Neural crest cell (in vitro differentiated cells): ENCODE results near the gene BEX3. TPM values are rescaled to one million over a fixed set of nuclear protein-coding genes. Genes with fewer than 3 reads are reported as not detected.
A peak's percentile ranks its signal among the peaks of the same experiment; 100 is the strongest.

ENCODE experiments used
- DNase-seq: peaks from one replicate; pipeline ENCODE4 v3.0.0; 2021; ENCODE audit warnings: low read depth, mixed read lengths, low spot score
- H3K27ac Mint-ChIP-seq: one replicate; pipeline ENCODE4 v1.8.0; 2021; ENCODE audit warnings: mild to moderate bottlenecking, mixed read lengths; ENCODE audit not compliant: unreplicated experiment
- H3K27me3 Mint-ChIP-seq: 2 replicates; pipeline ENCODE4 v1.8.0; 2021; ENCODE audit warnings: low read depth, mild to moderate bottlenecking, mixed read lengths
- H3K36me3 Mint-ChIP-seq: 2 replicates; pipeline ENCODE4 v1.8.0; 2021; ENCODE audit warnings: low read depth, mild to moderate bottlenecking, mixed read lengths
- H3K4me1 Mint-ChIP-seq: 2 replicates; pipeline ENCODE4 v1.8.0; 2021; ENCODE audit warnings: mixed read lengths
- H3K4me3 Mint-ChIP-seq: one replicate; pipeline ENCODE4 v1.8.0; 2021; ENCODE audit warnings: mild to moderate bottlenecking, mixed read lengths
- H3K9me3 Mint-ChIP-seq: 2 replicates; pipeline ENCODE4 v1.8.0; 2021; ENCODE audit warnings: mixed read lengths
- total RNA-seq: library from RNA; stranded (reverse); gene quantifications from 2 replicates; pipeline ENCODE4 v1.2.1, GENCODE V29; 2021
- TF ChIP-seq, protein P1 (sequence below): fragments of 200-600 bp; sonication (generic); conservative IDR thresholded peaks from 2 replicates; pipeline ENCODE4 v1.5.0; 2021; ENCODE audit warnings: antibody characterized with exemption, mild to moderate bottlenecking

The BEX3 gene
- total RNA-seq, 1 donor from 2014 or later: 334 TPM

DNA sequence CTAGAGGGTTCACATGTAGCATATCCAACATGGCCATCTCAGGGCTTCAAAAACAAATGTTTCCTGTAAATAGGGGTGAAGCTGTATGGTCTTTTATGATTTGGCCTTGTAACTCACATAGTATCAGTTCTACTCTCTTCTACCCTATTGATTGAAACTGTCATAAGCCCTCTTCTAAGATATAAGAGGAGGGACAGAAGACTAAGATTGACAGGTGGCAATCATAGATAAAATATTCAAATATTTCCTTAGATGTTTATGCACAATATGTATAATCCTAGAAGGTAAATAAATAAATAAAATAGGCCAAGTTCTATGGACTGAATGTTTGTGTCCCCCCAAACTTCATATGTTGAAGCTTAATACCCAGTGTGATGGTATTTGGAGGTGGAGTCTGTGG is 6.9 kb upstream of the BEX3 start:
- Mint-ChIP-seq H3K27me3 (no peaks in the 10 kb centered on the region), H3K4me3 (no peak overlapping the region), H3K4me1 (no peaks in the 10 kb centered on the region), H3K36me3 (no peaks in the 10 kb centered on the region), H3K27ac (no peak overlapping the region), H3K9me3 (peaks cover 2% of the 10 kb centered on the region)
- TF ChIP-seq, protein P1, sequence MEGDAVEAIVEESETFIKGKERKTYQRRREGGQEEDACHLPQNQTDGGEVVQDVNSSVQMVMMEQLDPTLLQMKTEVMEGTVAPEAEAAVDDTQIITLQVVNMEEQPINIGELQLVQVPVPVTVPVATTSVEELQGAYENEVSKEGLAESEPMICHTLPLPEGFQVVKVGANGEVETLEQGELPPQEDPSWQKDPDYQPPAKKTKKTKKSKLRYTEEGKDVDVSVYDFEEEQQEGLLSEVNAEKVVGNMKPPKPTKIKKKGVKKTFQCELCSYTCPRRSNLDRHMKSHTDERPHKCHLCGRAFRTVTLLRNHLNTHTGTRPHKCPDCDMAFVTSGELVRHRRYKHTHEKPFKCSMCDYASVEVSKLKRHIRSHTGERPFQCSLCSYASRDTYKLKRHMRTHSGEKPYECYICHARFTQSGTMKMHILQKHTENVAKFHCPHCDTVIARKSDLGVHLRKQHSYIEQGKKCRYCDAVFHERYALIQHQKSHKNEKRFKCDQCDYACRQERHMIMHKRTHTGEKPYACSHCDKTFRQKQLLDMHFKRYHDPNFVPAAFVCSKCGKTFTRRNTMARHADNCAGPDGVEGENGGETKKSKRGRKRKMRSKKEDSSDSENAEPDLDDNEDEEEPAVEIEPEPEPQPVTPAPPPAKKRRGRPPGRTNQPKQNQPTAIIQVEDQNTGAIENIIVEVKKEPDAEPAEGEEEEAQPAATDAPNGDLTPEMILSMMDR: no peak
- DNase-seq: no peak

DNA sequence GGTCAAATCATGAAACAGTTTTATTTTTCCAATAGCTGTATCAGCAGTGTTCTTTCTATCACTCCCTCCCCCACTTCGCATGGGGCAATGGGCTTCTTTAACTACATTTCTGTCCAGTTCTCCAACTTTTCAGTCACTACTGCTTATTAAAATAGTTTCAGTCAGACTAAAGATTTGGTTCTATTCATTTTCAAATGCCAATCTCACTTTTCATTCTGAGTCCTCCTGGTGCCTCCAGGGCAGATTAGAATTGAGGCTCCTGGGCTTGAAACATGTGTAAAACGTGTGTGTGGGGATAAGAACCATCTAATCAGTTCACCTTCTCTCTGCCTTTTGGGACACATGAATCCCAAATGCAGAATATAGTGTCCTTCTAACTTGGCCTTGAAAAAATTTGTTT is 3.5 kb upstream of the BEX3 start:
- no peak for DNase-seq
- TF ChIP-seq, protein P1: no peak
- Mint-ChIP-seq H3K4me1 (peaks cover 9% of the 10 kb centered on the region), H3K36me3 (peaks cover 8% of the 10 kb centered on the region), H3K4me3 (no peak overlapping the region), H3K9me3 (peaks cover 2% of the 10 kb centered on the region), H3K27ac (no peak overlapping the region), H3K27me3 (no peaks in the 10 kb centered on the region)

DNA sequence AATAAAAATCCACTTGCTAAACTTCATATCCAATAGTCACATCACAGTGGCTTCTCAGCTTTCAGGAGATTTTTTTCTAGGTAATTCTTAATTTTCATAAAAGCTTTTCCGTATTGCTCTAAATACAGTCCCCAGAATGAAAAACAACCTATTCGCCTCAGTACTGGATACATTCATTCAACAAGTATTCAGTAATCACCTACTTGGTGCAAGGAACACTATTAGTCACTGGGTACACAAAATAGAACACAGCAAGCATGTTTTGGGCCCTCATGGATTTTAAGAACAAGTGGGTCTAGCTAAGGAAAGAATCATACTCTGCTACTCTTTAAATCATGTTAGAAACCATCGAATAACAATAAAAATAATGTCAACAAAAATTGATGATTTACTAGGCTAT is 2.8 kb upstream of the BEX3 start:
- peaks cover 9% of the 10 kb centered on the region for H3K36me3 Mint-ChIP-seq
- H3K4me1 Mint-ChIP-seq: peaks cover 12% of the 10 kb centered on the region
- H3K27ac Mint-ChIP-seq: no peak overlapping the region
- H3K4me3 Mint-ChIP-seq: no peak overlapping the region
- no peak for DNase-seq
- TF ChIP-seq, protein P1: no peak
- peaks cover 2% of the 10 kb centered on the region for H3K9me3 Mint-ChIP-seq
- no peaks in the 10 kb centered on the region for H3K27me3 Mint-ChIP-seq

DNA sequence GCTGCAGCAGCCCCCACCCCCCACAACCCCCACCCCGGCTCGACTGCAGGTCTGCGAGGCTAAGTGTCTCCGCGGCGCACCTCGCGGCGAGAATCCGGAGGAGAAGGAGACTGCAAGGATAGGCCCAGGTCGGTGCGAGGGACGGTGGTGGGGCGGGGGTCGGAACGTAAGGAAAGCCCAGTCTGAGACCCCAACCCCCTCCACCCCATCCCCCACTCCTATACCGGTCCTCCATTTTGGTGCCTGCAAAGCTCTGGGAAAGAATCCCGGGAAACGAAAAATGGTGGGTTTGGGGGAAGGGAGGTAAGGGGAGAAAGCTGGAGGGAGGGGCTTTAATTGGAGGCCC is 614 bp downstream of the BEX3 start:
- DNase-seq: peak; percentile 25
- Mint-ChIP-seq H3K36me3 (peaks cover 14% of the 10 kb centered on the region), H3K27ac (peak overlapping the region; percentile 94)

DNA sequence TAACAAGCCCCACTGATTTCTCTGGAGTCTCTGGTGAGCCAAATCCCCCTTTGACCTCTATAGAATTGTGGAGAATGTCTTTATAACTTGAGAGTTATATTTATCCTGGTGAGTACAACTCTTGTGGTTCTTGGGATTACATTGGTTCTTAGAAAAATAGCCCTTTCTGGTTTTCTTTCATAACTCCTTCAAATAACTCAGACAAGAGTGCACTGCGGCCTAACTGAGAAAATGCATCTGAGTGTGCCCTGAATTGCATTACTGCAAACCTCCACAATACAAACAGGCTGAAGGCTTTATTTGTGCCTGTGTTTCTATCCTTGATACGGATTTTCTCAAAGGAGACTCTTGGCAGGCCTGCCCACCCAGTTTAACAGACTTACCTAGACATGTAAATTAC is 2.7 kb downstream of the BEX3 start:
- Mint-ChIP-seq H3K4me1 (peaks cover 18% of the 10 kb centered on the region), H3K4me3 (peak overlapping the region; percentile 78), H3K36me3 (peaks cover 21% of the 10 kb centered on the region), H3K27me3 (no peaks in the 10 kb centered on the region), H3K27ac (no peak overlapping the region), H3K9me3 (peaks cover 5% of the 10 kb centered on the region)
- DNase-seq: no peak
- TF ChIP-seq, protein P1: no peak

More for the DNA sequence above, 614 bp downstream of the BEX3 start:
- H3K4me3 Mint-ChIP-seq: peak overlapping the region; percentile 96
- H3K4me1 Mint-ChIP-seq: peaks cover 18% of the 10 kb centered on the region
- peaks cover 5% of the 10 kb centered on the region for H3K9me3 Mint-ChIP-seq
- no peaks in the 10 kb centered on the region for H3K27me3 Mint-ChIP-seq
- TF ChIP-seq, protein P1: no peak

DNA sequence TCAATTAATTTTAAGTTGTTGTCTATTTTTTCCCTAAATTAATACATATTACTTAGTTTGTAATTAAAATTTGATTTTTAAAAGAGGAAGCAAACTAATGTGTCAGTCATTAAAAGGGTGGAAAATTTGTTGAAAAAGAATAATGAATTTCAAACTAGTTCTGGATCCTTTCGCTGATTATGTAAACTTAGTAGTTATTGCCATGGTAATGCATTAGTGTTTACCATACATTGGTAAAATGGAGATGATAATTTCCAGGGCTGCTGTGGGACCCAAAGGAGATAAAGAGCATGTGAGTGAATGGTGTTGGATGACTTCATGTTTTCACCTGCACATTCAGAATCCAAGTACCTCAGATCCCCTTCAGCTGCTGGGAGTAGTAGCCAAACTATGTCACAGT is 6.5 kb downstream of the BEX3 start:
- H3K4me1 Mint-ChIP-seq: peaks cover 9% of the 10 kb centered on the region
- peaks cover 3% of the 10 kb centered on the region for H3K9me3 Mint-ChIP-seq
- H3K27ac Mint-ChIP-seq: no peak overlapping the region
- H3K27me3 Mint-ChIP-seq: no peaks in the 10 kb centered on the region
- no peak for DNase-seq
- no peak overlapping the region for H3K4me3 Mint-ChIP-seq
- peaks cover 15% of the 10 kb centered on the region for H3K36me3 Mint-ChIP-seq
- TF ChIP-seq, protein P1: no peak
